HFF-Myc (cell line): ENCODE data around the gene CUX1.
"Not testable (repeated sequence)": the region's sequence is repeated elsewhere in the genome, so short reads cannot be mapped to it uniquely, and the experiment has no call there.

Experiments used
- DNase-seq: peaks from one replicate; pipeline ENCODE4 v3.0.0-alpha.2; 2011; ENCODE audit warnings: low read depth; ENCODE audit errors: extremely low read depth
- H3K4me3 ChIP-seq: replicated peaks from 2 replicates; pipeline ENCODE4 v1.5.1; 2011; ENCODE audit warnings: low read depth, mild to moderate bottlenecking, control low read depth, low read length
- TF ChIP-seq, protein P1 (sequence below): IDR thresholded peaks from 2 replicates; pipeline ENCODE4 v1.5.1; 2012; ENCODE audit warnings: mild to moderate bottlenecking, low read depth, low read length, control low read depth; ENCODE audit errors: missing control alignments

The CUX1 gene

DNA sequence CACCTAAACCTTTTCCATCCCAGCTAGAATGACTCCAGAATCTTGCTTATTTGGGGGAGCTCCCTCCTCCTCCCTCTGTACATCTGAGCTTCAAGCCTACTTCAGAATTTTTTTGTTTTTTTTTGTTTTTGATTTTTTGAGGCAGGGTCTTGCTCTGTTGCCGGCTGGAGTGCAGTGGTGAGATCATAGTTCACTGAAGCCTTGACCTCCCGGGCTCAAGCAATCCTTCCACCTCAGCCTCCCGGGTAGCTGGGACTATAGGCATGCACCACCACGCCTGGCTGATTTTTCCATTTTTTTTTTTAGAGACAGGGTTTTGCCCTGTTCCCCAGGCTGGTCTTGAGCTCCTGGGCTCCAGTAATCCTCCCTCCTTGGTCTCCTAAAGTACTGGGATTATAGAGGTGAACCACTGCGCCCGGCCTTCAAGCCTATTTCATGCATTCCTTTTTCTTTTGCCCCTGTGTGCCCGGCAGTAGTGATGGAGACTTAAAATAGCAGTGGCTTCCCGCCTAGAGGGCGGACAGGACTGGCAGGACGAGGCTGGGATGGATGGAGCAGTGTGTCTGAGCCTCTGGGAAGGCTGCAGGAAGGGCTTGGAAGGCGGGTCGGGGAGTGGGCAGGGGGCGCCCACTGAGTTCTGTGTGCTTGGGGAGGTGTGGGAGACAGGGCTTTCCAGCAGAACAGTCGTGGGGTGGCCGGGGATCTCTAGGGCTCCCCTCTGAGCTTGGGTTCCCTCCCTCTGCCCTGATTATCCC is 8.8 kb downstream of the CUX1 start:
- no peak for DNase-seq
- TF ChIP-seq, protein P1, sequence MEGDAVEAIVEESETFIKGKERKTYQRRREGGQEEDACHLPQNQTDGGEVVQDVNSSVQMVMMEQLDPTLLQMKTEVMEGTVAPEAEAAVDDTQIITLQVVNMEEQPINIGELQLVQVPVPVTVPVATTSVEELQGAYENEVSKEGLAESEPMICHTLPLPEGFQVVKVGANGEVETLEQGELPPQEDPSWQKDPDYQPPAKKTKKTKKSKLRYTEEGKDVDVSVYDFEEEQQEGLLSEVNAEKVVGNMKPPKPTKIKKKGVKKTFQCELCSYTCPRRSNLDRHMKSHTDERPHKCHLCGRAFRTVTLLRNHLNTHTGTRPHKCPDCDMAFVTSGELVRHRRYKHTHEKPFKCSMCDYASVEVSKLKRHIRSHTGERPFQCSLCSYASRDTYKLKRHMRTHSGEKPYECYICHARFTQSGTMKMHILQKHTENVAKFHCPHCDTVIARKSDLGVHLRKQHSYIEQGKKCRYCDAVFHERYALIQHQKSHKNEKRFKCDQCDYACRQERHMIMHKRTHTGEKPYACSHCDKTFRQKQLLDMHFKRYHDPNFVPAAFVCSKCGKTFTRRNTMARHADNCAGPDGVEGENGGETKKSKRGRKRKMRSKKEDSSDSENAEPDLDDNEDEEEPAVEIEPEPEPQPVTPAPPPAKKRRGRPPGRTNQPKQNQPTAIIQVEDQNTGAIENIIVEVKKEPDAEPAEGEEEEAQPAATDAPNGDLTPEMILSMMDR, result no peak
- H3K4me3 ChIP-seq, result no peak overlapping the region

DNA sequence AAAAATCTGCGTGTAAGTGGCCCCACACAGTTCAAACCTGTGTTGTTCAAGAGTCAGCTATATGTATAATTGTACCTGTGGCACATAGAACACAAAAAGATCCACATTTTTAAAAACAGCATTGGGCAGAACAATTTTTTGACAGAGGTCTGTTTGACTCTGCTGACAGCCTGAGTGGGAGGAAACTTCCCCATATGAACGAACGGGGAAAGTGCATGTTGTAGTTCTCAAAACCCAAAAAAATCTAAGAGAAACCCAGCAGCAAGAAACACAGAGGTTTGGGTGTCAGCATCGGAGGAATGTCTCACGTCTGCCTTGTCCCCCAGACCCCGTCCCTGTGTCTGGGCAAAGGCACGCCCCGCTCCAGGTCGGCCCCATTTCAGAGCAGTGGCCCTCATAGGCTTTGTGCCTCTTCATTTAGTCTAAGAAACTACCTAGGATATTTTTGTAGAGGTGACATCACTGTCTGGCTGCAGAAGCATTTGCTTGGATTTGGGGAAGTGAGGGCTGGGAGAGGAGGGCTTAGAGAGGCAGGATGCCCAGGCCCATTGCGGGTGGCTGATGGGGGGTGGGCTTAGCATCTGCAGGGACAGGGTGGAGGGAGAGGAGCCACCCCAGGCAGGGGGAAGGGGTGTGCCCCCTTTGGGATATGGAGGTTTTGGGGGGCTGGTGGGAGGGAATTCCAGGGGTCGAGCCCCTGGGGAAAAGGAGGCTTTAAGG is 11.0 kb downstream of the CUX1 start:
- TF ChIP-seq, protein P1, result no peak
- no peak for DNase-seq
- no peak overlapping the region for H3K4me3 ChIP-seq

DNA sequence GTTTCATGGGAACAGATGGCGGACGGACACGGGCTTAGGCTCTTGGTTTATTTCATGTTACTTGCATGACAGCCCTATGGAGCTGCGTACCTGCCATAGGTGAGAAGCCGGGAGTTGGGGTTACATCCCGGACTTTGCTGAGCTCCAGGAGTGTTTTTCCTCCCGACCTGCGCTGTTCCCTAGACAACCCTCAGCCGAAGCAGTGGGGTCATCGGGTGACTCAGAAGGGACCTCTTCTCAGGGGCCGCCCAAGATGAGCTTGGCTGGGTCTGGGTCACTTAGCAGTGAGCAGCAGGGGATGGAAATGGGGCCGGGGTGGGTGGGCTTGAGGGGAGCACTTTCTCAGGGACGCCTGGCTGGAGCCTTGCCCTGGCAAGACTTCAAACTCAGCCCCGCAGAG is 11.9 kb downstream of the CUX1 start:
- no peak for DNase-seq
- TF ChIP-seq, protein P1, result no peak
- no peak overlapping the region for H3K4me3 ChIP-seq

DNA sequence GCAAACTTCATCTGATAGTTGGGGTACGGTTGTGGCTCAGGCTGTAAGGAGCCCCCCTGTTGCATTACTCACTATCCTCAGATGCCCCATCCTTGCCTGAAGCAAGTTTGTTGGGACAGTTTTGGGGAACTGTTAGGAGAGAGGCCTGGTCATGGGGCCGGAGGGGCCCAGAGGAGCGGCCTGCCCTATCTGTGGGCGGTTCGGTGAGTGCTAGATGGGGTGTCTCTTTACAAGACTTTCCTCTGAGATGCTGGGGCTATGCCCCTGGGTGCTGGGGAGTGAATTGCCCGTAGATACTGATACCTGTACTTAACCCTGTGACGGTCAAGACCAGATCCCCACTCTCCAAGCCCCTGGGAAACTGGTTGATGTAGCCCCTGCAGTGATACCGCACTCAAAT is 12.4 kb downstream of the CUX1 start:
- TF ChIP-seq, protein P1, result no peak
- no peak overlapping the region for H3K4me3 ChIP-seq
- DNase-seq, result no peak

DNA sequence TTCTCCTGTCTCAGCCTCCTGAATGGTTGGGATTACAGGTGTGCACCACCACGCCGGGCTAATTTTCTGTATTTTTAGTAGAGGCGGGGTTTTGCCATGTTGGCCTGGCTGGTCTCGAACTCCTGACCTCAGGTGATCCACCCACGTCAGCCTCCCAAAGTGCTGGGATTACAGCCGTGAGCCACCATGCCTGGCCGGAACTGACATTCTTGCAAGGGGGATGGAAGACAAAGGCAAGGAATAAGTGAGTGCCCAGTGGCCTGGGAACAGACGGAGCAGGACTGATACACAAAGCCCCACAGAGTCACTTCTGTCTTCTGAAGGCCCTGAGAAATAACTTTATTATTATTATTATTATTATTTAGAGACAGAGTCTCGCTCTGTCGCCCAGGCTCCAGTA is 14.0 kb downstream of the CUX1 start:
- DNase-seq, result not testable (repeated sequence)

DNA sequence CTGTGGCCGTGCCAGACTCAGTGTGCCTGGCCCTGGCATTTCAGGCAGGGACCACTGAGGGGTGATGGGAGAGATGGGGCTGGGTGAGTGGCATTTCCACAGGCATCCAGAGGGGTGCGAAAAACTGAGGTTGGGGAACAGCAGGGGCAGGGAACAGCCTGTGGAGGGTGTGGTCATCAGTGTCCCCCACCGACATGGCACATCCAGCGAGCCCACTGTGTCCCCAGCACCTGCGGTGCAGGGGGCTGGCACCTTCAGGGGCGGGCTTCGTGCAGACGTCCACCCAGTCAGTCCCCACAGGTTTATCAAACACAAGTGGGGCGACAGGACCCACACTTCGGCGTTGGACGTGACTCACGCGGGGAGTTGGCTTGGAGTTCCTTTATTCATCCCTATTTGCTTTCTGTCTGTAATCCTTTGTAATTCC is 14.8 kb downstream of the CUX1 start:
- DNase-seq, result no peak
- TF ChIP-seq, protein P1, result no peak
- H3K4me3 ChIP-seq, result no peak overlapping the region

More for the DNA sequence above, 14.0 kb downstream of the CUX1 start:
- H3K4me3 ChIP-seq, result not testable (repeated sequence)

DNA sequence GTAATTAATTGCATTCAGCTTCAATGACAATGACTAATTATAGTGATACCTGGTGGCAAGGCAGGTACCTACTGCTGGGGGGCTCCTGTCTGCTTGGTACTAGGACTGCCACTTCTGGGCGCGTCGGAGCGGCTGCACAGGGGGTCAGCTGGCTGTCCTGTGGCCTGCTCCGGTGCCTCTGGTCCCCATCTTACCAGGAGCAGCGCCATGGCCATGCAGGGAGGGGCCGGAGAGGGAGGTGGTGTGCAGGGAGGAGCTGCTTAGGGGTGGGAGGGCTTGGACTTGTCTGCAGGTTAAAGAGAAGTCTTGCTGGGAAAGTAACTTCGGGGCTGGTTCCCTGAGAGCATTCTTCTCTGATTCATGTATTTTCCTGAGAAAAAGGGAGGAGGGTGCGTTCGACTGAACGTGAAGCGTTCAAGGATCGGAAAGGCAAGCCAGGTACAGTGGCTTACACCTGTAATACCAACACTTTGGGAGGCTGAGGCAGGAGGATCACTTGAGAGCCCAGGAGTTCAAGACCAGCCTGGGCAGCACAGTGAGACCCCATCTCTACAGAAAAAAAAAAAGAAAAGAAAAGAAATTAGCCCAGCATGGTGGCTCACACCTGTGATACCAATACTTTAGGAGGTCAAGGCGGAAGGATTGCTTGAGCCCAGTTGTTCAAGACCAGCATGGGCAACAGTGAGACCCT is 15.4 kb downstream of the CUX1 start:
- DNase-seq, result no peak
- TF ChIP-seq, protein P1, result no peak
- no peak overlapping the region for H3K4me3 ChIP-seq
